HG02884 (cell line): Measurements from ENCODE around the gene CSNK1G1.

ENCODE experiments used
- ATAC-seq: cut with Tn5 transposase; IDR thresholded peaks from one replicate; pipeline ENCODE4 v1.9.1; 2021; ENCODE audit warnings: mild to moderate bottlenecking, moderate library complexity; ENCODE audit not compliant: unreplicated experiment

CSNK1G1 gene

DNA sequence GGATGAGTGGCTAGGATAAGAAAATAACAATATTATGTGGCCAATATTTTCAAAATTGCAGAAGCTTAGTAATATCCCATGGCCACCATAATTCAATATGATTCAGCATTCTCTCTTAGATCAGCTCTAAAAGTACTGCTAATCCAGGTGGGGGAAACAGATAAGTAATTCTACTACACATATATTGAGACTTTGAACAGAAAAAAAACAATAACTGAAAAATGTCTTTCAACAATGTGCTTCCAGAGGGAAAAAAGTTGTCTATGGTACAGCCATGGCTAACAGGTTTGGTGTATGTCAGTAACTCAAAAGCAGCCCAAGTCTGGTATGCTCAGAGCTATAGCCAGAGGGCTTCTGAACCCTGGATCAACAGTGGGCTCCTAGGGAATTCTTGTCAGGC, 150.8 kb downstream of the CSNK1G1 start:
- no peak for ATAC-seq

DNA sequence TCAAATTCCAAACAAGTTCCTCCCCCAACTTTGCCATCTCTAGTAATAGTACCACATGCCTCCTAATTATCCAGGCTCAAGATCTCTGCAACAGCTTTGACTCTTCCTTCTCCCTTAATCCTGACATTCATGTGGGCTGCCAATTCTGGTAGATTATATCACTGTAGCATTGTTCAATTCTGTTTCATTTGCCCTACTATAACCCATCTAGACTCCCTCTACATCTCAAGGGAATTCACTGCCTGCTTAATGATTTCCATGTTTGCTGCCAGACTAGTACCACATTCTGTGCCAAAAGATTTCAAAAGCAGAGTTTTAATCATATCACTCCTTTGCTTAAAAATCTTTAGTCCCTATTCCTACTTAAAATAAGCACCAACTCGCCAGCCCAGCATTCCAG, 158.5 kb downstream of the CSNK1G1 start:
- ATAC-seq, result no peak

DNA sequence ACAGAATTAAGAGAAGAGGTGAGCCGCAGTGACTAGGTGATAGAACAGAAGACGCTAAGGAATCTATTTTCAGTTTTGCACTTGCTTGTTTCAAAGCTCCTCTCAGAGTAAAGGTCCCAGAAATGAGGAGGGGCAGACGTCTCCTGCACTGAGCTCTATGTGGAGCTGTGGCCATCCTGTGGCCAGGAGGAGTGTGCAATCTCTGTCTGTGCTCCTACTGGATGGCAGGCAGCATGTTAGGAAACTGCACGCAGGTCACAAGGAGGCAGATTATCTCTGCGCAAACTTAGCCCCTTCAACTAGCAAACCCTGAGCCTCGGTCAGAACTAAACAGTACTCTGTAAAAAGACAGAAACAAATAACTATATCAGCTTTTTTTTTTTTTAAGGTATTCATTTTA, 162.0 kb downstream of the CSNK1G1 start:
- no peak for ATAC-seq

DNA sequence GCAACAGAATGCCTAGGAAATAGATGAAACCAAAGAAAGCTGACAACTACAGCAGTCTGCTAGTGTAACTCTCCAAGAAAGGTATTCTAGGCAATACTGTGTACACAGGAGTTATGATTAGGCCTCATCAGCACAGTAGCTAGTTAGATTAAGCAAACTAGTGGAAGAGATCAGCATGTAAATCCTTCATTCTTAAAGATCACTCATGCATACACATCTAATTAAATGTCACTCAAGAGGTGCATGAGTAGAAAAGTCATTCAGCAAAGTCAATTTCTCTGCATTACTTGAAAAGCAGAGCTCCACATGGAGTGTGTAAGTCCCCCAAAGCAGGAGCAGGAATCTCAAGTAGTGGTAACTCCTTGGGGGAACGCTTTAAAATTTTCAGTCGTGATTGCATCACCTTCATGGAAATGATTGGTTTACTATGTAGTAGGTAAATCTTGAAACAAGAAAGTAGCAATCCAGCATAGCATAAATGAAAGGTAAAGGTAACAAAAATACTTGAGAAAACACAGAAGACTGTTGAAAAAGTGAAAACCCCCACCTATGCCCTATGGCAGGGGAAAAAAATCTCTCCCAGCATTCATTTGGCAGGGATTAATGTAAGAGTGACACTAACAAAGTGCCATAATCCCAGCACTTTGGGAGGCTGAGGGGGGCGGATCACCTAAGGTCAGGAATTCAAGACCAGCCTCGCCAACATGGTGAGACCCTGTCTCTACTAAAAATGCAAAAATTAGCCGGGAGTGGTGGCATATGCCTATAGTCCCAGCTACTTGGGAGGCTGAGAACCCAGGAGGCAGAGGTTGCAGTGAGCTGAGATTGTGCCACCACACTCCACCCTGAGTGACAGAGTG, 163.8 kb downstream of the CSNK1G1 start:
- no peak for ATAC-seq

DNA sequence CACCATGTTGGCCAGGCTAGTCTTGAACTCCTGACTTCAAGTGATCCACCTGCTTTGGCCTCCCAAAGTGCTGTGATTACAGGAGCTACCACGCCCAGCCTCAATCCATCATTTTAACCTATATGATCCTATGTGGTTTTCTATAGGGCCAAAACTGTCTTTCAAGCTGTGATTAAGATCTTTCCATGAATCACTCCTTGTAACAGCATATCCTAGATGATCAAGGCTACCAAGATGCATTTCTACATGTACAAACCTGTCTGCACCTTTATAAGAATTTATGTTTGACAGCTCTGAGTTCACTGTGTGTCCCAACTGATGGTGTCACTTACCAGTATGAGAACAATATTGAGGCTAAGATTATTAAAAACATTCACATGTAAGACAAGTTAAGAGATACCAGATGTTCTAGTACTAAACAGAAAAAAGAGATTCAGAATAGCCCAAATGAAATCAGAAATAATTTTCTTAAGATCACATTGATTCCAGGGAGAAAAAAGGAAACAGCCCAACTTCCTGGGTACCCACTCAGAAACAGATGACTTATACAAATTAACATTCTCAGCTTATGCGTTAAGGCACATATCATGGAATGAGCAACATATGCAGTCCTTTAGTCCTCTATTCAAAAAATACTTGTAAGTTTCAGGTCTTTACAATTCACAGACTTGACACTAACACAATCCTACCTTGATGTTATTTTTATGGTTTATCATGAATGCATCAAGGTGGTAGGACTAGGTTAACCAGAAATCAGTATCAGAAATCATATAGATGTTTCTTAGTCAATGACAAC, 168.4 kb downstream of the CSNK1G1 start:
- ATAC-seq, result no peak

DNA sequence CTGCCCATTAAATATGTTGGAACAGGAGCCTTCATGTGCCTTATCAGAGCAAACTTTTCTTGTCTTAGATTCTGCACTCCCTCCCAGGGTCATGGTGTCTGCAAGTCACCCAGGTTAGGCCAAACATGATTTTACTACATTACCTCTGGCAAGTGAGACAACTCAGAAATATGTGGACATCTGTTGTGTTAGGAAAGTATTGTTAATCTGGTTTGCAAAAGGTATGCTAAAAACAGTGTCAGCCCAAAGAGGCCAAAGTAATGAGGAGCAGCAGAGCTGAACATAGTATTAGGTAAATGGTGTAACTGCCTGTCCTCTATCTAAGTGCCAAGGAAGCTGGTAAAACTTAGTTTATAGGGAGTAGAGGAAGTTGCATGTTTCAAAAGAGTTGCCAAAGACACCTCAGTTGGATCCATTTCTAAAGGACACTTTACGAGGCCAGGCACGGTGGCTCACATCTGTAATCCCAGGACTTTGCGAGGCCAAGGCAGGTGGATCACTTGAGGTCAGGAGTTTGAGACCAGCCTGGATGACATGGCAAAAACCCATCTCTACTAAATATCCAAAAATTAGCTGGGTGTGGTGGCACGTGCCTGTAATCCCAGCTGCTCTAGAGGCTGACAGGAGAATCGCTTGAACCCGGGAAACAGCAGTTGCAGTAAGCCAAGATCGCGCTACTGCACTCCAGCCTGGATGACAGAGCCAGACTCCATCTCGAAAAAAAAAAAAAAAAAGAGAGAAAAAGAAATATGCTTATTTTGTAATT, 170.6 kb downstream of the CSNK1G1 start:
- no peak for ATAC-seq

DNA sequence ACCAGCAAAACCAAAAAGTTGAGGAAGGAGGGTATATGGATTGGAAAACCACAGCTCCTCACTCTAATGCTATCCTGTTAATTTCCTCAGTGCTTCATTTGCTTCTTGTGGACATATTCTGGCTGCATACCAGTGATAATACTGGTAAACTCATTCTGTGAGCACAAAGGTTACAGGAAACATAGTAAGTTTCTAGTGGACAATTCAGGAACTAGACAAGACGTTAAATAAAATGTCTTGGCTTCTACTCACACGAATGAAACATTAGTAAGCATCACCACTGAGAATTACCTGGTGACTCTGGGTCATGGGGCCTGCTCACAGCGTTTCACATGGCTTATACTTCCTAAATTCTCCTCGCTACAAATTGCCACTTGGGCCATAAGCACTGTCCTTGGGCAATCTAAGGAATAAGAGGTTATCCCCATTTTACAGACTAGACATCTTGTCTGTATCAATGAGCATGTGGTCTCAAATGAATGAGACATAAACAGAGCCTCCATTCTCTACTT, 173.1 kb downstream of the CSNK1G1 start:
- no peak for ATAC-seq

DNA sequence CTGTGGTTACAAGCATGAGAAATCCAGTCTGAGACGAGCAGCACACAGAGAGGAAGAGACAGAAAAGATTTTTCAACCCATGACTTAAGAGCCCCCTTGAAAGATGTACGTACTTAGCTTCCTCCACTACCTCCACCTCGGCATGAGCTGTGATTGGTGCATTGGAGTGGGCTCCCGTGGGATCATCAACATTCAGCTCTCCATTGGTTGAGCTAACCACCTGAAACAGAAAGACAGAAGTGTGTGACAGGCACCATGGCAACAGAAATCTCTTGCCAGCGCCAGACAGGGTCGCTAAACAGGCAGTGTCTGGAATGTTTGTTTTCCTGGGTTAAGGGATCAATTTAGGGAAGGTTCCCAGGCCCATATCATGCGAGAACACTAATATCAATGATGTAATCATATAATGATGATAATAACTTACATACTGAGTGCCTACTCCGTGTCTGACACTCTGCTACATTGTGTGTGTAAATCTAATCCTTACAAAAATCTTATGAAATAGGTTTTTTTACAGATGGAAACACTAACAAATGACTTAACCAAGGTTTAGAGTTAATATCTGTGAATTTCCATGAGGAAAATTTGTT, 175.6 kb downstream of the CSNK1G1 start:
- no peak for ATAC-seq

DNA sequence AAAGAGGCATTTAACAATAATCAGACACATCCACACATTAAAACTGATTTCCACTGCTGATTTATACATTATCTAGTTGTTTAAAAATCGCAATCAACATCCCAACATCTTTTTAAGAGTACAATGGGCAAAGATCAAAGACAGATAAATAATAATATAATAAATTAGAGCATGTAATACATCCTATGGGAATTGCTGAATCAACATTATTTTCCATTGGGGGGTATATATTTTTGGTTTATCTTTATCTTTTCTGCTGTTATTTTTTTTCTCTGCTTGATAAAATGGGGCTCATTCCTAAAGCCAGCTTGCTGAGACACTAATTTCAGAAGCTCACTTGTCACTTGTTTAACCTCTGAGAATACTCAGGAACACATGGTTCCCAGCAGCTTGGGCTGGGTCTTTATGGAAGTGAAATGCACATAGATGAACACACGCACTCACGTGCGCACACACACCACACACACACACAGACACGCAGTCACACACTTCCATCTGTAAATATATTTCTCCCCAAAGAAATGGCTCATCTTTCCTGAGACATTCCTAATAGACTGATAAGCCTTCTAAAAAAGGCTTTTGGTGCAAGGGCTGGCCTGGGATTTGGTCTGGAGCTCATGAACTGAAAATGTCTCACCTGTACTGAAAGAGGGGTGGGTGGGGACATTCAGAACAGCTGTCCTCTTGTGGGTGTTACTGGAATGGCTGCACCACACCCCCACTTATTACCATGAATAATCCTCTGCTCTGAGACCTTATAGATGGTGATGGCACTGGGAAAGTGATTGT, 189.7 kb downstream of the CSNK1G1 start:
- no peak for ATAC-seq

DNA sequence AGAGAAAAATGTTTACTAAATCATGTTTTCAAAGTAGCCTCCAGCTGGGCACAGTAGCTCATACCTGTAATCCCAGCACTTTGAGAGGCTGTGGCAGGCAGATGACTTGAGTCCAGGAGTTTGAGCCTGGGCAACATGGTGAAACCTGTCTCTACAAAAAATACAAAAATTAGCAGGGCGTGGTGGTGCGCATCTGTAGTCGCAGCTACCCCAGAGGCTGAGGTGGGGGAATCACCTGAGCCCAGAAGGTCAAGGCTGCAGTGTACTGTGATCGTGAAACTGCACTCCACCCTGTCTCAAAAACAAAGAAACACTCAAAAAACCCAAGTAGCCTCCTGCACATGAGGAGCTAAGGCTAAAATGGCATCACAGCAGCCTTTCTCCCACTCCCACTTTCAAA, 191.5 kb downstream of the CSNK1G1 start:
- ATAC-seq, result no peak

DNA sequence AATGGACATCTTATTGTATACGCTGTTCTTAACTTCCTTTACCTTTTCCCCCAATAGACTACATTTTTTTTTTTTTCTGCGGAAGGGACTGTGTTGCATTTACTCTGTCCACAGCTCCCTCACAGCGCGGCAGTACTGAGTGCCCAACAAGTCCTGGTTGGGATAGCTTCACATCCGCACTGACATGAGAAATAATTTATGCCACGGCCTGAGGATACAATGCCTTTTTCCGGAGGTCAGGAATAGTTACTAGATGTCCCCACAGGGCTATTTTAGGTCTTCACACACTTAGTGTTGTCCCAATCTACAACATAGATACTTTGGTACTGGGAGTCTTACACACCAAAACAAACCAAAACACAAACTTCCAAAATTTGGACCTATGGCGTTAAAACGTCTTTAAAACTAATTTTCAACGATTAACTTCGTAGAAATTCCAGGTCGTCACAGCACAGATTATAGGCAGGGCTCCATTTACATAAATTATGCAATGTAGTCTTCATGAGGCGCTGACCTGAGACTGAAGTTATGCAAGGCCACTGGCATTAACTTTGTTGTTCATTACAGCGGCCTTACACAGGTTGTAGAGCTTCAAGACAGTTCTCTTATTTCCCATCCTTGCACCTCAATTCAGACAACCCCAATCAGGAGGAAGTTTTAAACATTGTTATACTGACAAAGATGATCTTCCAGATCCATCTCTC, 192.2 kb downstream of the CSNK1G1 start:
- no peak for ATAC-seq

DNA sequence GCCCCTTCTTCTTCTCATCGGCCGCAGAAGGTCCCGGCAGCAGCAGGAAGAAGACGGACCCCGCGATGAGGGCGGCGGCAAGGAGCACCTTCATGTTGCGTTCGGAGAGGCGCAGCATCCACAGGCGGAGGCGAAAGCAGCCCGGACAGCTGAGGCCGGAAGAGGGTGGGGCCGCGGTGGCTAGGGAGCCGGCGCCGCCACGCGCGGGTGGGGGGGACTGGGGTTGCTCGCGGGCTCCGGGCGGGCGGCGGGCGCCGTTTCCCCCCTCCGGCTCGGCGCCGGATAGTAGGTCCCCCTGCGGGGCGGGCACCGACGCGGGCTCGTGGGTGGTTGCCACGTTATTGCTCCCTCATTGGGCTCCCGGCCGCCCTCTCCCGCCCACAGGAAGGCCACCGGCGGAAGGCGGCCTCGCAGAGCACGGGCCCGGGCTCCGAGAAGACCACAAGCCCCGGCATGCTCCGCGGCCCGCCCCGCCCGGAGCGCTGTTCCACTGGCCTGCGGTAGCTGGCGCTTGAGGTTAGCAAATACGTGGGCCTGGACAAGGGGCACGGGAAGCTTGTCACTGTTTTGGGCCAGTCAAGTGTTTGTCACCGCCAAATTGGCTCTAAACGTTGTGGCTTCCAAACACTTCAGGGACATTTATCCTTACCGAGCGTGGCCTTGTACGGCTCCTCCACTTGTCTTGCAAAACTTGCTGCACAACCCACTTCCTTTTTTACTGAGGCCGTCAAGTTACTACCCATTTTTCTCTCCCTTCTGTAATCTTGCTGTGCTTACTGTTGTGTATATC, 192.9 kb downstream of the CSNK1G1 start, which contains the start of gene PPIB:
PPIB (minus strand) TSS at position 154 of the 790 bp plus-strand sequence; CDS start at position 118, 36 bp downstream.
- peak; percentile 81 for ATAC-seq

DNA sequence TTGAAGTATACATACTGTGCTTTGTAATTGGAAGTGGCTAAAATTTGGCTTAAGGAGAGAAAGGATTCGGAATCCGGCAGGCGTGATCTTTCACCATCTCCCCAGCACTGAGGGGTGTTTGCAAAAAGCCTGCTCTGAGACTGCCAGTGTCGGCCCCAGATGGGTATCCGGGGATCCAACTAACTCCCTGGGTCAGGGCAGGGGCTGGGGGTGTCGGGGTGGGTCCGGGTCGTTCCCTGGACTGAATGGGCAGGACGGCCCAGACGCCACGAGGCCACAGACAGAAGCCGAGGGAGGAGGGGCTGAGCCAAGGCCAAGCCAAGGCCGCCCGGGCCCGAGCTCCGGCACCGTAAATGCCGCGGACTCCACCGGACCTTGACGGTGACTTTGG, 193.5 kb downstream of the CSNK1G1 start:
- ATAC-seq, result peak; percentile 6

DNA sequence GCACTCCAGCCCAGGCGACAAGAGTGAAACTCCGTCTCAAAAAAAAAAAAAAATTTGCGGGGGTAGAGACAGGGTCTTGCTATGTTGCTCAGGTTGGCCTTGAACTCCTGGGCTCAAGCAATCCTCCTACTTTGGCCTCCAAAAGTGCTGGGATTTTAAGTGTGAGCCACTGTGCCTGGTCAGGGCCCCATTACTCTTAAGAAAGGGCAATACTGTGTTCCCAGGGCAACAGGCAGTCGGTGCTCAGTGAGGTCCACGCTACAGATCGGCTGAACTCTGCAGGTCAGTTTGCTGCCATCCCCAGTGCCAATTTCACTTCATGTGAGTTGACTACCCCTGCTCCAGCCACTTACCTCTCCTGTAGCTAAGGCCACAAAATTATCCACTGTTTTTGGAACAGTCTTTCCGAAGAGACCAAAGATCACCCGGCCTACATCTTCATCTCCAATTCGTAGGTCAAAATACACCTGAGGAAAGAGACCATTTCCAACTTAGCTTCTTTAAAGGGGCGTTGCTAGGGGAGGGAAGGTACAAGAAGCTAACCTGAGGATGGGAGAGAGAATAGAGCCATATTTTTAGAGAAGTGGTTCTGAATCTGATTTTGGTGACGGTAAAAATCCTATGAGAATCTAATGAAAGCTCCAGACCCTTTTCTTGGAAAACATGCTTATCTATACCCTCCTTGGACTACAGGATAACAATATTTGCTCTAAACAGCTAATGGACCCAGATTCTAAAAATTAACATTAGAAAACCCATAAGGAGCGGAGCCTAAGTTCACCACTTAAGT, 194.1 kb downstream of the CSNK1G1 start:
- no peak for ATAC-seq

DNA sequence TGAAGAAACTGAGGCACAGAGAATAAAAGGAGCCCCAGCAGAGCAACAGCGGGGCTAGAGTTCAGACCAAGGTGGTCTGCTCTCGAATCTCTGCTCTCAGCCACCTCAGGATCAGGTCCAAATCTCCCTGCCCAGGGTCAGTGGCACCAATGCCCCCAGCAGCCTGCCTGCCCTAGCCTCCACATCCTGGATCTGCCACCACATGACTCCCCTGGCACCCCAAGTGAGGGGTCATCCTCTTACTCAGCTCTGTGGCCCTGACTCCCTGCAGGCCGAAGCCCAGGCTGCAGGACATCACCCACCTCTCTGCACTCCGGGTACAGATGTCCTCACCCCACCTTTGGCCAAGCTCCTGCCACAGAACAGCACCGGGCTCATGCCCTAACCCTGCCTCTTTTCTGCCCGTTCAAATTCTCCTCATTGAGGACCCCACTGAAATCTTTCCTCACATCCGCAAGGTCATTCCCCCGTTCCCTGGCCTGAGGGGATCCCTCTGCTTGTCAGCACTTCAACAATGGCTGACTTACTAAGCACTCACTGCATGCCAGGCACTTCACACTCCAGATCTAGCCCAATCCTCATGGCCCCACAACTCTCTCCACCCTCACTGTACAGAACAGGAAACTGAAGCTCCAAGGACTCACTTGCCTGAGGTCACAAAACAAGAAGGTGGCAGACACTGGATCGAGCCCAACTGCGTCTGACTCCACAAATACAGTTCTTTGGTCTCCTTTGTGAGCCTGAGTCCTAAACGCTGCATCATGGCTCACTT, 197.4 kb downstream of the CSNK1G1 start:
- ATAC-seq, result no peak

DNA sequence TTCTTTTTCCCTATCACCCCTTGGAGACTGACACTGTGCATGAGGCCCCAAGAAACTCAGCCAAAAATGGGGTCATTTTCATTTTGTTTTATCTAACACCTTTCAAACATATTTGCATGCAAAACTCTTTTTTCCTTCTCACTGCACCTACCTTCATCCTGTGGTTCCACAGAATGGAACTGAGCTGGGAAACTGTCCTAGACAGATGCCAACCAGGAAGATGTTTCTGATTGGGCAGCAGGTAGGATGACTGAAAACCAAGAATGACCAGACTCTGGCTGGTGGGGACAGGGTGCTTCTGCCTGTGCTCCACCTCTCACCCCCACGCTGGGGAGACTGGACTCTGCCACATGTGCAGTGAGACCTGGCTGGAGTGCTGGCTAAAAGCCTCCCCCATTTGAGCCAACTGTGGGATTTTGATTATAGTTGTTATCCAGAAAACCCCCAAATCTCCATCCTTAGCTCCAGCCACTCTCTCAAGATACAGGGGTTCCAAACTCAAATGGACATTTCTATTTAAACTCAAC, 198.3 kb downstream of the CSNK1G1 start:
- no peak for ATAC-seq
